Naive thymus-derived CD8-positive, alpha-beta T cell (primary cell): Measurements from ENCODE around the gene FAM237B. TPM values are rescaled to one million over a fixed set of nuclear protein-coding genes. Genes with fewer than 3 reads are reported as not detected.
"Not testable (repeated sequence)": the region's sequence is repeated elsewhere in the genome, so short reads cannot be mapped to it uniquely, and the experiment has no call there.

Experiments used
- ATAC-seq, 2 donors: fragments of 150-1000 bp; cut with Tn5 transposase in 1 of 2; sonication (Bioruptor Pico), chemical (Tn5 transposase) in 1 of 2; 1 replicate in 1 of 2; 2 replicates in 1 of 2; pipeline ENCODE4 v1.10.0; 2021; ENCODE audit warnings: mild to moderate bottlenecking in 2 of 2, moderate library complexity in 2 of 2
- POLR2A ChIA-PET: fragments of 350-600 bp; sonication (Branson Sonifier 250); formaldehyde crosslinking; loops from one replicate; lab custom pipeline; 2021; ENCODE audit warnings: antibody characterized with exemption; lab: Charles Lee
- DNase-seq, 10 donors: peaks; one replicate each; pipeline versions ENCODE4 v3.0.0 to v3.0.0-alpha.2; 2020 to 2022
- H3K27ac Mint-ChIP-seq, 10 donors: one replicate each; pipeline ENCODE4 v1.8.0; 2020 to 2022; ENCODE audit warnings: mild to moderate bottlenecking in 10 of 10, mixed read lengths in 10 of 10, moderate library complexity in 4 of 10, inconsistent platforms in 1 of 10
- H3K27me3 Mint-ChIP-seq, 5 donors: one replicate each; pipeline ENCODE4 v1.8.0; 2021 to 2022; ENCODE audit warnings: mixed read lengths in 5 of 5
- H3K36me3 Mint-ChIP-seq, 3 donors: one replicate each; pipeline ENCODE4 v1.8.0; 2020 to 2022; ENCODE audit warnings: mixed read lengths in 3 of 3, mild to moderate bottlenecking in 2 of 3, inconsistent platforms in 1 of 3
- H3K4me1 Mint-ChIP-seq, 4 donors: one replicate each; pipeline ENCODE4 v1.8.0; 2021 to 2022; ENCODE audit warnings: mixed read lengths in 4 of 4
- H3K4me3 Mint-ChIP-seq, 10 donors: one replicate each; pipeline ENCODE4 v1.8.0; 2020 to 2022; ENCODE audit warnings: mild to moderate bottlenecking in 10 of 10, mixed read lengths in 10 of 10, moderate library complexity in 6 of 10, inconsistent platforms in 1 of 10
- H3K9me3 Mint-ChIP-seq, 9 donors: one replicate each; pipeline ENCODE4 v1.8.0; 2020 to 2022; ENCODE audit warnings: mixed read lengths in 9 of 9, mild to moderate bottlenecking in 3 of 9, inconsistent platforms in 1 of 9, moderate library complexity in 1 of 9
- polyA plus RNA-seq, 3 donors: library from polyadenylated mRNA; unstranded; fragments of 300-500 nt; fragmentation: Illumina TruSeq; gene quantifications; one replicate each; pipeline ENCODE4 v1.2.3, GENCODE V29; 2021
- total RNA-seq, 8 experiments: library from RNA in 2 of 8; stranded (reverse) in 2 of 8; gene quantifications; one replicate each; pipeline ENCODE4 v1.2.3 and lab custom pipeline; 2021 to 2026

FAM237B gene
- total RNA-seq: not detected
- not detected for polyA plus RNA-seq
- 0 reads per million in 6 experiments for total RNA-seq (lab: John Stamatoyannopoulos, UW)

- H3K4me3 Mint-ChIP-seq: peak within 1 kb of the TSS in 7 of 10 donors; percentile 8 to 65 (median 46)
- H3K27ac Mint-ChIP-seq: no peak within 1 kb of the TSS
- POLR2A ChIA-PET: no interaction called here
- H3K36me3 Mint-ChIP-seq: peaks cover 0 to 7% (median 0%) of the 10 kb centered on the region in 3 donors
- DNase-seq (no peak), ATAC-seq (peak in 1 of 2 donors; percentile 49)
- H3K9me3 Mint-ChIP-seq: no peaks in the 10 kb centered on the region
- H3K4me1 Mint-ChIP-seq: peaks cover 4 to 15% (median 8%) of the 10 kb centered on the region in 4 donors
- H3K27me3 Mint-ChIP-seq: peaks cover 29 to 66% (median 41%) of the 10 kb centered on the region in 5 donors
Measured at GRCh38 chr7:90320801-90321494, at the start of gene FAM237B. TSS of gene FAM237B (minus strand) at chr7:90321304. CDS start at chr7:90319748, 1,556 bp downstream.

GRCh38 chr7:90351987-90352386, 30.9 kb upstream of the FAM237B start:
- DNase-seq: no peak
- peaks cover 24 to 61% (median 29%) of the 10 kb centered on the region in 3 donors for H3K36me3 Mint-ChIP-seq
- peak overlapping the region in 1 of 10 donors; percentile 47 for H3K27ac Mint-ChIP-seq
- H3K4me1 Mint-ChIP-seq: peaks cover 28 to 70% (median 56%) of the 10 kb centered on the region in 4 donors
- H3K9me3 Mint-ChIP-seq: peaks cover 0 to 10% (median 6%) of the 10 kb centered on the region in 9 donors
- no peak for ATAC-seq
- POLR2A ChIA-PET: no interaction called here
- peak overlapping the region in 2 of 10 donors; percentile 13 to 31 for H3K4me3 Mint-ChIP-seq
- no peaks in the 10 kb centered on the region for H3K27me3 Mint-ChIP-seq

- H3K27me3 Mint-ChIP-seq, H3K9me3 Mint-ChIP-seq, POLR2A ChIA-PET, ATAC-seq, DNase-seq: not testable (repeated sequence)
- peaks cover 30 to 72% (median 68%) of the 10 kb centered on the region in 4 donors for H3K4me1 Mint-ChIP-seq
- H3K27ac Mint-ChIP-seq: peak overlapping the region in 2 of 10 donors; percentile 69 to 84
- H3K4me3 Mint-ChIP-seq: peak overlapping the region in 3 of 10 donors; percentile 7 to 33 (median 12)
- H3K36me3 Mint-ChIP-seq: peaks cover 9 to 43% (median 11%) of the 10 kb centered on the region in 3 donors
Measured at GRCh38 chr7:90350032-90350431, 28.9 kb upstream of the FAM237B start.

- H3K27me3 Mint-ChIP-seq: no peaks in the 10 kb centered on the region
- no peaks in the 10 kb centered on the region for H3K9me3 Mint-ChIP-seq
- POLR2A ChIA-PET: no interaction called here
- no peak for DNase-seq
- H3K4me1 Mint-ChIP-seq: peaks cover 30 to 74% (median 70%) of the 10 kb centered on the region in 4 donors
- H3K36me3 Mint-ChIP-seq: peaks cover 6 to 38% (median 10%) of the 10 kb centered on the region in 3 donors
- peak overlapping the region in 8 of 10 donors; percentile 34 to 100 (median 53) for H3K27ac Mint-ChIP-seq
- peak overlapping the region in 5 of 10 donors; percentile 16 to 47 (median 28) for H3K4me3 Mint-ChIP-seq
- ATAC-seq: no peak
Measured at GRCh38 chr7:90349305-90349704, 28.2 kb upstream of the FAM237B start.

GRCh38 chr7:90347759-90348158, 26.7 kb upstream of the FAM237B start:
- no peak for ATAC-seq
- Mint-ChIP-seq H3K4me1 (peaks cover 28 to 69% (median 62%) of the 10 kb centered on the region in 4 donors), H3K27me3 (no peaks in the 10 kb centered on the region), H3K36me3 (peaks cover 5 to 23% (median 6%) of the 10 kb centered on the region in 3 donors), H3K27ac (peak overlapping the region; percentile 81 to 100 (median 100)), H3K9me3 (no peaks in the 10 kb centered on the region), H3K4me3 (peak overlapping the region; percentile 94 to 99 (median 96))
- POLR2A ChIA-PET: interaction anchor here (0.7 to 1.3 kb wide), 2 partner anchors 56 to 115 kb away, joined by 3 to 10 read pairs; partner anchors contain the start of gene CLDN12
- no peak for DNase-seq

- DNase-seq: peak; percentile 90 to 97 (median 95)
- POLR2A ChIA-PET: interaction anchor here (1.1 to 1.5 kb wide), 3 partner anchors 56 to 57 kb away, joined by 3 to 5 read pairs (median 4); partner anchors contain the start of gene CLDN12
- H3K36me3 Mint-ChIP-seq: peaks cover 0 to 13% (median 3%) of the 10 kb centered on the region in 3 donors
- no peaks in the 10 kb centered on the region for H3K9me3 Mint-ChIP-seq
- H3K27me3 Mint-ChIP-seq: no peaks in the 10 kb centered on the region
- H3K4me3 Mint-ChIP-seq: peak within 1 kb of the TSS; percentile 94 to 99 (median 96)
- H3K4me1 Mint-ChIP-seq: peaks cover 20 to 57% (median 52%) of the 10 kb centered on the region in 4 donors
- peak within 1 kb of the TSS; percentile 98 to 100 (median 100) for H3K27ac Mint-ChIP-seq
- peak; percentile 90 to 92 for ATAC-seq
Measured at GRCh38 chr7:90346336-90347125, 25.4 kb upstream of the FAM237B start, which contains the start of gene GTPBP10. TSS of gene GTPBP10 (plus strand) at chr7:90346716. CDS start at chr7:90346742, 26 bp downstream.

GRCh38 chr7:90345595-90346335, 24.7 kb upstream of the FAM237B start:
- H3K27me3 Mint-ChIP-seq: no peaks in the 10 kb centered on the region
- peak overlapping the region; percentile 98 to 100 (median 100) for H3K27ac Mint-ChIP-seq
- peaks cover 19 to 54% (median 50%) of the 10 kb centered on the region in 4 donors for H3K4me1 Mint-ChIP-seq
- H3K36me3 Mint-ChIP-seq: peaks cover 0 to 12% (median 3%) of the 10 kb centered on the region in 3 donors
- POLR2A ChIA-PET: interaction anchor here (1.1 to 1.5 kb wide), 2 partner anchors 57 to 58 kb away, joined by 4 to 5 read pairs; partner anchors contain the start of gene CLDN12
- DNase-seq: no peak
- H3K9me3 Mint-ChIP-seq: no peaks in the 10 kb centered on the region
- ATAC-seq: peak; percentile 7 to 12
- peak overlapping the region; percentile 94 to 99 (median 96) for H3K4me3 Mint-ChIP-seq

GRCh38 chr7:90345016-90345415, 23.9 kb upstream of the FAM237B start:
- Mint-ChIP-seq H3K9me3 (no peaks in the 10 kb centered on the region), H3K4me3 (peak overlapping the region in 9 of 10 donors; percentile 94 to 99 (median 96)), H3K36me3 (peaks cover 0 to 7% (median 3%) of the 10 kb centered on the region in 3 donors), H3K27me3 (no peaks in the 10 kb centered on the region), H3K4me1 (peaks cover 16 to 46% (median 42%) of the 10 kb centered on the region in 4 donors), H3K27ac (peak overlapping the region; percentile 98 to 100 (median 100))
- DNase-seq (no peak), ATAC-seq (no peak)
- POLR2A ChIA-PET: no interaction called here

GRCh38 chr7:90337106-90337505, 16.0 kb upstream of the FAM237B start:
- Mint-ChIP-seq H3K36me3 (no peaks in the 10 kb centered on the region), H3K4me3 (no peak overlapping the region), H3K27me3 (peaks cover 0 to 11% (median 8%) of the 10 kb centered on the region in 5 donors), H3K9me3 (no peaks in the 10 kb centered on the region), H3K27ac (no peak overlapping the region), H3K4me1 (no peaks in the 10 kb centered on the region)
- DNase-seq (no peak), ATAC-seq (no peak)
- POLR2A ChIA-PET: no interaction called here

- H3K4me3 Mint-ChIP-seq, H3K4me1 Mint-ChIP-seq, H3K36me3 Mint-ChIP-seq, ATAC-seq, POLR2A ChIA-PET, DNase-seq, H3K9me3 Mint-ChIP-seq, H3K27ac Mint-ChIP-seq: not testable (repeated sequence)
- peaks cover 0 to 17% (median 8%) of the 10 kb centered on the region in 5 donors for H3K27me3 Mint-ChIP-seq
Measured at GRCh38 chr7:90334926-90335325, 13.8 kb upstream of the FAM237B start.

- POLR2A ChIA-PET: no interaction called here
- no peak for ATAC-seq
- no peaks in the 10 kb centered on the region for H3K9me3 Mint-ChIP-seq
- no peaks in the 10 kb centered on the region for H3K36me3 Mint-ChIP-seq
- no peak overlapping the region for H3K4me3 Mint-ChIP-seq
- H3K27me3 Mint-ChIP-seq: peaks cover 0 to 17% (median 8%) of the 10 kb centered on the region in 5 donors
- H3K27ac Mint-ChIP-seq: peak overlapping the region in 1 of 10 donors; percentile 28
- no peak for DNase-seq
- no peaks in the 10 kb centered on the region for H3K4me1 Mint-ChIP-seq
Measured at GRCh38 chr7:90334193-90334843, 13.2 kb upstream of the FAM237B start.
